Measurements from ENCODE around the gene KRT73.

Gene KRT73

DNA sequence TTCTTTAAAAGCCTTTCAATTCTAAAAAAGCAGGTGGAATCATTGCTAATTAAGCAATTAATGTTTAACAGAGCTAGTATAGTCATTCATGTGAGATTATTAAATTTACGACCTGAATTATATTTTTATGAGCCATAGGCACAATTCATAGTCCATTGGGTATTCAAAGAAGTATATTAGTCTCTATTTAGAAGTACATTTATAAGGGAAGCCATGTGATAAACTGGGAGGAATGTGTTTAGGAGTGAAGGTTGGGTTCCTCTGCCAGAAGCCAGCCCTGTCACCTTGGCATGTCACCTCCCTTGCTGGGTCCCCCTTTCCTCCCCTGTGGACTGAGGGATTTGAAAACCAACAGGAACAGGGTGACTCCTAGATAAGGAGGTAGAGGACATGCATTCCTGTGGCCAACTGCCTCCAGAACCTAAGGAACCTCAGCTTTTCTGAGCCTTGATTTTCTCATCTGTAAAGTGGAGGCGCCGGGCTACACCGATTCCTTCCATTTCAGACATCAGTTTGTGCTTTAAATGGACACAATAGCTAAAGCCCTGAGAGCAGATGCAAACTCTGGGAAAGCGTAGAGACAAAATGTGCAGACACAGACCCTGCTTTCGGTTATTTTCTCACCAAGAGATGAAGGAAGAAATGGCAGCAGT lies 39.0 kb upstream of the KRT73 start:
- DNase-seq (ENCODE audit: low spot score): no peak
- no peak for TF ChIP-seq CTCF (IDR thresholded peaks at IDR 0.05; ENCODE audit: extremely low read depth, insufficient read depth, missing control alignments)
- in situ Hi-C loops (cut with MboI; ENCODE audit: low pct_unique_long_range_greater_than_20kb, low sequenced_read_pairs, unreplicated experiment): no loop called here

DNA sequence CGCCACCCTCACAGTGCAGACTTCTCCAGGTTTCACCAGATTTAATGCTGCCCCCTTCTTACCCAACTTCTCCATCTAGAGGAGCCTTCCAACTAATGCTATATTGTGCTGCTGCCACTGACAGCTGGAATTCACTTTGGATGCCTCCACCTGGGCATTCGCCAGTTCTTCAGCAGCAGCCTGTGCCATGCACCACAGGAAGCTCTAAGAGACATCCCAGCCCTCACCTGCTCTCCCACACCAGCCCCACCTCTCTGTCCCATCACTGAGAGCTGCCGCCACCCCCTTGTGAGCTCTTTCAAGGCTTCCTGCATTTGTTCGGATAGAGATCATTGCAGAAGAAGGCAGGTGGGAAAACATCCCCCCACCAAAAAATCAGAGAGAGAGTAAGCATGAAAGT lies 38.3 kb upstream of the KRT73 start:
- no peak for TF ChIP-seq CTCF (IDR thresholded peaks at IDR 0.05; ENCODE audit: extremely low read depth, insufficient read depth, missing control alignments)
- in situ Hi-C loops (cut with MboI; ENCODE audit: low pct_unique_long_range_greater_than_20kb, low sequenced_read_pairs, unreplicated experiment): no loop called here
- no peak for DNase-seq (ENCODE audit: low spot score)

DNA sequence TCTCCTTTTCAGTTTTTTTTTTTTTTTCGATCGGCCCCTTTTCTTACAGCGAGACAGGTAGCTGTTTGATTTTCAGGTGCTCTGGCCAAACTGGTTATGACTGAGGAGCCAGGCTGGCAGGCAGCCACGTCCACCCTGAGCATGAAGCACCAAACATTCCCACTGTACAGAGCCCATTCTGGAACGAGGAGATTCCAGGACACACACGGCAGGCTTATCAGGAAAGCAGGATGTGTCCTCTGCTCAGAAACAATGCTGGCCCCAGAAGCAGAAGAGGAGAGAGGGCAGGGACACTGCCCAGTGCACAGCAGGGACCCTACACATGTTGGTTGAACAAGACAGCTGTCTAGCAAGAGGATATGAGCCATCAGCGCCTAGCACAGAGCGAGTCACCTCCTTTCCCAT lies 37.4 kb upstream of the KRT73 start:
- DNase-seq (ENCODE audit: low spot score): no peak
- no peak for TF ChIP-seq CTCF (IDR thresholded peaks at IDR 0.05; ENCODE audit: extremely low read depth, insufficient read depth, missing control alignments)
- in situ Hi-C loops (cut with MboI; ENCODE audit: low pct_unique_long_range_greater_than_20kb, low sequenced_read_pairs, unreplicated experiment): no loop called here

DNA sequence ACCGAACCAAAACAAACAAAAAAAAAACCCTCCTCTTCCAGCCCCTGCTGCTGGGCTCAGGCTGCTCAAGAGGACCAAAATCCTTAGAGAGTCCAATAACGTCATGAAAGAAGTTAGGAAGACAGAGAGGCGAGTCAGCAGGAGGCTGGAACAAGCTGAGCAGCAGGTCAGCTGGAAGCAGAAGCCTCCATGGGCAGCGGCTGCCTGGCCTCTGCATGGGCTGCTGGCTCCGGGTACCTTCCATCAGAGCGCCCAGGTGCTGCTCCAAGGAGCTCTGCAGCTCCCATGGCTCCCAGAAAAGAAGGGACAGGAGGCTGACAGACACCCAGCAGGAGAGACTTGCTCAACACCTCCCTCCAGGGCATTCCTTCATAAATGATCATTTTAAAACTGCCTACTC lies 36.9 kb upstream of the KRT73 start:
- in situ Hi-C loops (cut with MboI; ENCODE audit: low pct_unique_long_range_greater_than_20kb, low sequenced_read_pairs, unreplicated experiment): no loop called here

GRCh38 chr12:52651726-52652261 lies 33.4 kb upstream of the KRT73 start, which contains the start of gene KRT2:
Gene KRT2 (minus strand): TSS chr12:52652211. CDS start chr12:52652142, 69 bp downstream.
- in situ Hi-C loops (cut with MboI; ENCODE audit: low pct_unique_long_range_greater_than_20kb, low sequenced_read_pairs, unreplicated experiment): no loop called here
- TF ChIP-seq CTCF (IDR thresholded peaks at IDR 0.05; ENCODE audit: extremely low read depth, insufficient read depth, missing control alignments): no peak
- no peak for DNase-seq (ENCODE audit: low spot score)

More for the DNA sequence above, 36.9 kb upstream of the KRT73 start:
- no peak for TF ChIP-seq CTCF (IDR thresholded peaks at IDR 0.05; ENCODE audit: extremely low read depth, insufficient read depth, missing control alignments)
- no peak for DNase-seq (ENCODE audit: low spot score)

DNA sequence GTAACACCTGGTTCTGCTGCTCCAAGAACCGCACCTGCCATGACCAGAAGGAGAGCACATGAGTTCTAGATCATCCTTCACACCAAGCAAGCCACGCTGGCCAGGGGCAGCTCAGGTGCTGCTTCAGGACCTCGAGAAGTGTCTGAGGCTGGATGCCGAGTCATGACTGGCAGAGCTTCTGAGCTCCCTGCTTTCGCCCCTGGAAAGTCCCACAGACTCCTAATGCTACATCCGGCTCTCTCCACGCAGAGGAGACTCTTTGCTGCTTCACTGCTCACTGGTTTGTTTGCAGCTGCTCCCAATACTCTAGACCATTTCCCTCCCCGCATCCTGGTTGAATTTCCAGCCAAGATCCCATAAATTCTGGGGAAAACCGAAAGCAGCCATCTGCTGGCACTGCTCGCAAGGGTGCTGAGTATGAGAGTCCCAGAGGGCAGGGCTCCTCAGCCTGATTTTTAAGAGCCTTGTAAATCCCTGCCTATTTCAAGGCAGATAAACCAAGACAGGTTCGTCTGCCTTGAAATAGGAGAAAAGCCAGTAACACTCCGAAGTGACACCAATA lies 32.2 kb upstream of the KRT73 start:
- no peak for TF ChIP-seq CTCF (IDR thresholded peaks at IDR 0.05; ENCODE audit: extremely low read depth, insufficient read depth, missing control alignments)
- in situ Hi-C loops (cut with MboI; ENCODE audit: low pct_unique_long_range_greater_than_20kb, low sequenced_read_pairs, unreplicated experiment): no loop called here
- DNase-seq (ENCODE audit: low spot score): no peak

Measured in GM13977 (cell line).